ENCODE data around the gene TNXB. TPM values are rescaled to one million over a fixed set of nuclear protein-coding genes. Genes with fewer than 3 reads are reported as not detected.

Gene TNXB
- total RNA-seq, 1 donor from 2014 or later: 207 TPM

DNA sequence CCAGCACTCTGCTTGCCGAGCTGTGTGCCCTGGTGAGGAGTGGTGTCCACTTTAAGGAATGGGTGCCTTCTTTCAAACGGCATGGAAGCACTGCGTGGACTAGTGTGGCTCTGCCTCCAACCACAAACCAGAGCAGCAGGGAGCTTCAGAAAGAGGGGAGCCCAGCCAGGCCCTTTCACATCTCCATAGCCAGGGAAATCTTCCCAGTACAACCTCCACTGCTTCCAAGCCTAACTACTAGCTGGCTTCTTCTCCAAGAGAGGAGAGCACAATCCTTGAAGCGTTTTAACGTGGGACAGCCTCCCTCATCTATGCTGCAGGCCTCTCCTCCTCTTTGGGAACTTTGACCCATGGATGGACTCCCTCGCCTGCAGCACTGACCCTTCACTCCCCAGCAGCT is 26.7 kb downstream of the TNXB start:
- Histone ChIP-seq H3K27ac (peak overlapping the region; percentile 90), H3K27me3 (no peaks in the 10 kb centered on the region), H3K36me3 (peaks cover 0 to 29% of the 10 kb centered on the region in 2 donors), H3K9me3 (no peaks in the 10 kb centered on the region), H3K4me1 (peaks cover 45% of the 10 kb centered on the region), H3K4me3 (no peak overlapping the region)
- TF ChIP-seq POLR2AphosphoS5 (IDR thresholded peaks at IDR 0.05; ENCODE audit: insufficient read depth in 1 of 2, low read depth in 1 of 2) (no peak), POLR2A (IDR thresholded peaks at IDR 0.05) (no peak)
- TF ChIP-seq, protein P1, sequence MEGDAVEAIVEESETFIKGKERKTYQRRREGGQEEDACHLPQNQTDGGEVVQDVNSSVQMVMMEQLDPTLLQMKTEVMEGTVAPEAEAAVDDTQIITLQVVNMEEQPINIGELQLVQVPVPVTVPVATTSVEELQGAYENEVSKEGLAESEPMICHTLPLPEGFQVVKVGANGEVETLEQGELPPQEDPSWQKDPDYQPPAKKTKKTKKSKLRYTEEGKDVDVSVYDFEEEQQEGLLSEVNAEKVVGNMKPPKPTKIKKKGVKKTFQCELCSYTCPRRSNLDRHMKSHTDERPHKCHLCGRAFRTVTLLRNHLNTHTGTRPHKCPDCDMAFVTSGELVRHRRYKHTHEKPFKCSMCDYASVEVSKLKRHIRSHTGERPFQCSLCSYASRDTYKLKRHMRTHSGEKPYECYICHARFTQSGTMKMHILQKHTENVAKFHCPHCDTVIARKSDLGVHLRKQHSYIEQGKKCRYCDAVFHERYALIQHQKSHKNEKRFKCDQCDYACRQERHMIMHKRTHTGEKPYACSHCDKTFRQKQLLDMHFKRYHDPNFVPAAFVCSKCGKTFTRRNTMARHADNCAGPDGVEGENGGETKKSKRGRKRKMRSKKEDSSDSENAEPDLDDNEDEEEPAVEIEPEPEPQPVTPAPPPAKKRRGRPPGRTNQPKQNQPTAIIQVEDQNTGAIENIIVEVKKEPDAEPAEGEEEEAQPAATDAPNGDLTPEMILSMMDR (IDR thresholded peaks at IDR 0.05): no peak
- DNase-seq (ENCODE audit: extremely low spot score in 2 of 2): no peak
- intact Hi-C loops (cut with DNase I): loop anchor here (2.0 kb wide), 1 partner anchor 36 kb away; no protein-coding TSS in a partner anchor

DNA sequence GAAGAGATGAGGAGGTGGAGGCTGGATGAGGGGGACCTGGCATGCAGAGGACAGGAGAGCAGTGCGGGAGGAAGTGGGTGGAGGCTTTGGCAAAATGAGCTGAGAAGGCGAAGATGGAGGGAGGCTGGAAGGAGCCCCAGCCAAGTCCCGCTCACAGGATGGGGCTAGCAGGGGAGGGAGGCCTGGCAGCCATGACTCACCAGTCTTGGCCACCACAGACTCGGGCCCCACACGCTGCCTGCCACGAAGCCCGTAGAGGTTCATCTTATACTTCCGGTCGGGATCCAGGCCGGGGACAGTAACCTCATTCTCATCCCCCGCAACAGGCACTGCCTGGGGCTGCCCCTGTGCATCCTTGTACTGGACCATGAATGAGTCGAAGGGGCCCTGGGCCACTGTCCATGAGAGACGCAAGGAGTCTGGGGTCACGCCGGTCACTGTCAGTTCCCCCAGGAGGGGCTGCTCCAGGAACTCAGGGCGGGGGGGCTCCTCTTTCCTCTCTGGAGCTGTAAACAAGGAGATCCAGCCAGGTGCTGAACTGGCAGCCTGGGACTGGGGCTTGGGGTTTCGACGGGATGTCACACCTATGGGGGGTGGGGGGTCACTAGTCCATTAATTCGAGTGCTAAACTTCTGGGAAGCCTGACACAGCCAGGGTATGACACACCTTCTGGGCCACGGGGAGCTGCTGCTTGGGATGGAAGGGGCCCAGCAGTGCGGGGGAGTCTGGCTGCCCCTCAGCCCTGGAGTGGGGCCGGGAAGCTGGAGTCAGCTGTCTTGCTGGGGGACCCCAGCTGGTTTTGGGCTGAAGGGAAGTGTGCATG is 27.8 kb downstream of the TNXB start:
- TF ChIP-seq POLR2A (IDR thresholded peaks at IDR 0.05) (no peak), POLR2AphosphoS5 (IDR thresholded peaks at IDR 0.05; ENCODE audit: insufficient read depth in 1 of 2, low read depth in 1 of 2) (peak in 1 of 2 donors; percentile 57)
- TF ChIP-seq, protein P1 (IDR thresholded peaks at IDR 0.05): no peak
- Histone ChIP-seq H3K9me3 (no peaks in the 10 kb centered on the region), H3K4me1 (peaks cover 34% of the 10 kb centered on the region), H3K27me3 (no peaks in the 10 kb centered on the region), H3K27ac (peak overlapping the region; percentile 90), H3K36me3 (peaks cover 0 to 35% of the 10 kb centered on the region in 2 donors), H3K4me3 (no peak overlapping the region)
- no peak for DNase-seq (ENCODE audit: extremely low spot score in 2 of 2)
- intact Hi-C loops (cut with DNase I): no loop called here

DNA sequence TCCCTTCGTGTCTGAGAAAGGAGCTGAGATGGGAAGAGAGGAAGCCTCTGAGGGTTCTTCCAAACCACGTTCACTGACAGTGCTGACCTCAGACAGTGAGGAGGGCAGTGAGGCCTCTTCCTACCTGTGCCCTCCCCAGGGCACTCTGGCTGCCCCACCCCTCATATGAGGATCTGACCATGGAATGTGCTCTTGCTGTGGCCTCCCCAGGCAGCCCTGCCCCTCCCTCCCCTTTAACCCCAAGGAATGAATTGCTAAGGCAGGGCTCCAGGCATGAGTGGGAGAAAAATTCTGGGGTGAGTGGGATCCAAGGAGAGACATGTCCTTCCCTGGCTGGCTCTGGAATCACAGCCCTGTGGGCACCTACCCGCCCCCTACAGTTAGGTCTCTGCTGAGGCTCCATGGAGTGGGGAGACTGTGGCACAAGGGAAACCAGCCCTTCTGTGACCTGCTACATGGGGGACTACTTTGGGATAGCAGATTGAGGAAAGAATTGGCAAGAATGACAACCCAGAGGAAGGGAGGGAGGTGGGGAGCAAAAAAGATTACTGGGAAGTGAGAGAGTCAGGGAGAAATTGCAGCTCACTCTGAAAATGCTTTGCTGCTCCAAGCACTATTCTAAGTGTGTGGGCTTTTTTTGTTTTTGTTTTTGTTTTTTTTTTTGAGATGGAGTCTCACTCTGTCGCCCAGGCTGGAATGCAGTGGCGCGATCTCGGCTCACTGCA is 29.4 kb downstream of the TNXB start:
- intact Hi-C loops (cut with DNase I): no loop called here
- Histone ChIP-seq H3K27me3 (no peaks in the 10 kb centered on the region), H3K36me3 (peaks cover 0 to 37% of the 10 kb centered on the region in 2 donors), H3K4me1 (peaks cover 33% of the 10 kb centered on the region), H3K9me3 (no peaks in the 10 kb centered on the region), H3K27ac (peak overlapping the region; percentile 90), H3K4me3 (no peak overlapping the region)
- TF ChIP-seq, protein P1 (IDR thresholded peaks at IDR 0.05): no peak
- no peak for TF ChIP-seq POLR2AphosphoS5 (IDR thresholded peaks at IDR 0.05; ENCODE audit: insufficient read depth in 1 of 2, low read depth in 1 of 2)
- TF ChIP-seq POLR2A (IDR thresholded peaks at IDR 0.05): no peak
- DNase-seq (ENCODE audit: extremely low spot score in 2 of 2): no peak

DNA sequence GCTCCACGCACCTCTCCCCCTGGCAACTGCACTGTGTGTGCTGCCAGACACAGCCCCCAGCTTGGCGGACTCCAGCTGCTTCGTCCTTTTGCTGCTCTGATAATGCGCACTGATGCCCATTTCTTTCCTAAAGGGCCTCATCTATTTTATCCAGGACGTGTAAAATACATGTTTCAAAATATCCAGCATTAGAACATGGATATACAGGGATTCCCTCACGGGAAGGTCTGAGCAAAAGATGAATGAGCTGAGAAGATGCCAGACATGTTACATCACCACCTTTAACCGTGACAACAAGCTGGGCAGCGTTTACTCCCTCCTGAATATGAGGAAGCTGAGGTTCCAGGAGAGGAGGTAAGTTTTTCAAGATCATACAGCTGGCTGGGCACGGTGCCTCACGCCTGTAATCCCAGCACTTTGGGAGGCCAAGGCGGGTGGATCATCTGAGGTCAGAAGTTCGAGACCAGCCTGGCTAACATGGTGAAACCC is 32.8 kb downstream of the TNXB start:
- Histone ChIP-seq H3K4me1 (peaks cover 10% of the 10 kb centered on the region), H3K9me3 (no peaks in the 10 kb centered on the region), H3K27ac (peak overlapping the region; percentile 62), H3K27me3 (no peaks in the 10 kb centered on the region), H3K36me3 (peaks cover 0 to 53% of the 10 kb centered on the region in 2 donors), H3K4me3 (no peak overlapping the region)
- TF ChIP-seq POLR2A (IDR thresholded peaks at IDR 0.05) (no peak), POLR2AphosphoS5 (IDR thresholded peaks at IDR 0.05; ENCODE audit: insufficient read depth in 1 of 2, low read depth in 1 of 2) (peak in 1 of 2 donors; percentile 75)
- TF ChIP-seq, protein P1 (IDR thresholded peaks at IDR 0.05): no peak
- no peak for DNase-seq (ENCODE audit: extremely low spot score in 2 of 2)
- intact Hi-C loops (cut with DNase I): no loop called here
